Heart right ventricle (tissue), 16 donors: ENCODE data around the gene IQSEC3. TPM values are rescaled to one million over a fixed set of nuclear protein-coding genes. Genes with fewer than 3 reads are reported as not detected.

ENCODE experiments used
- ATAC-seq, 8 donors: fragments of 200-7000 bp; cut with Tn5 transposase; one replicate each; pipeline ENCODE4 v1.9.1; 2020; ENCODE audit warnings: mild to moderate bottlenecking in 8 of 8, moderate library complexity in 8 of 8, moderate number of reproducible peaks in 1 of 8
- DNase-seq, 2 donors: peaks; one replicate each; pipeline ENCODE4 v3.0.0-alpha.2; 2020
- H3K27ac ChIP-seq, 10 donors: fragments of 200-600 bp; sonication (generic) in 2 of 10; one replicate each; pipeline versions ENCODE4 v1.5.0 to v1.8.0; 2020 to 2022; ENCODE audit warnings: mild to moderate bottlenecking in 3 of 10
- H3K27me3 ChIP-seq, 7 donors: fragments of 200-600 bp; one replicate each; pipeline ENCODE4 v1.8.0; 2021 to 2022; ENCODE audit warnings: mild to moderate bottlenecking in 2 of 7
- H3K36me3 ChIP-seq, 9 donors: fragments of 200-600 bp; sonication (generic) in 1 of 9; one replicate each; pipeline versions ENCODE4 v1.5.0 to v1.8.0; 2020 to 2022; ENCODE audit warnings: mild to moderate bottlenecking in 2 of 9
- H3K4me1 ChIP-seq, 9 donors: fragments of 200-600 bp; sonication (generic) in 1 of 9; one replicate each; pipeline versions ENCODE4 v1.5.0 to v1.8.0; 2020 to 2022; ENCODE audit warnings: mild to moderate bottlenecking in 4 of 9
- H3K4me3 ChIP-seq, 10 donors: fragments of 200-600 bp; sonication (generic) in 2 of 10; one replicate each; pipeline versions ENCODE4 v1.5.0 to v1.8.0; 2020 to 2022; ENCODE audit warnings: mild to moderate bottlenecking in 7 of 10, moderate library complexity in 2 of 10
- H3K9me3 ChIP-seq, 11 donors: fragments of 200-600 bp in 10 of 11; sonication (generic) in 2 of 11; one replicate each; pipeline versions ENCODE4 v1.5.0 to v1.8.0; 2013 to 2022; ENCODE audit warnings: mild to moderate bottlenecking in 2 of 11, control low read depth in 1 of 11, moderate library complexity in 1 of 11
- CTCF ChIP-seq, 9 donors: fragments of 200-600 bp; sonication (generic) in 2 of 9; IDR thresholded peaks; one replicate each; pipeline versions ENCODE4 v1.5.0 to v1.8.0; 2021 to 2022; ENCODE audit warnings: antibody characterized with exemption in 9 of 9, mild to moderate bottlenecking in 5 of 9, moderate library complexity in 1 of 9
- WGBS, 2 donors: extraction: QIAGEN DNeasy Blood & Tissue Kit; methylation state at CpG; one replicate each; pipeline ENCODE4 v1.1.7; 2013; ENCODE audit warnings: inconsistent platforms in 1 of 2; 5-methylcytosine and 5-hydroxymethylcytosine counted together
- intact Hi-C, 10 donors: fragments of 100-400 bp; cut with DNase I; formaldehyde crosslinking; loops; one replicate each; pipeline versions ENCODE4 v1.11.1 to v1.14.2; 2022
- polyA plus RNA-seq, 2 donors: library from polyadenylated mRNA; stranded (reverse); fragments of 200-250 nt; gene quantifications; one replicate each; pipeline ENCODE4 v1.2.3, GENCODE V29; 2013
- total RNA-seq, 10 donors: library from RNA; stranded (reverse); fragmentation: NEBNext Ultra II Directional in 3 of 10; extraction: Animal tissue kit (Norgen Biotek cat#: 25700) in 3 of 10; gene quantifications; one replicate each; pipeline versions ENCODE4 v1.2.1 to v1.2.4, GENCODE V29; 2021 to 2023
- donor health status: Arrhythmogenic right ventricular cardiomyopathy.
- donor health status: ischemic (EF 13 %, LVEDD 7.1; RV severe dilation, severe dysfunction).
- donor health status: healthy with polysubstance abuse.
- donor health status: DM: no; HTN: yes; CAD: no.
- donor health status: DM: no; HTN: no; CAD: no.
- donor health status: ischemic (EF 25% LVEDD 6.9; RV normal size, moderate dysfunction).
- donor health status: ischemic (EF 25% LVEDD 5.7; RV mildly dilated, moderate dysfunction).
- donor health status: healthy.
- donor health status: DM: yes; HTN: yes; CAD: no.
- donor health status: Ischemic cardiomyopathy.
- donor health status: ischemic (EF 35%, LVEDD 5.7; RV mildly dilated, moderate dysfunction).
- donor health status: nonischemic (EF 11% LVEDD 7.7; RV severe dilation, severe dysfunction).
- donor health status: DM: yes; HTN: yes; CAD: no.
- donor health status: PGD.
- donor health status: ischemic (EF 29% LVEDD 5.4; RV normal size, mild dysfunction).
- donor health status: nonischemic (EF 23%, LVEDD 6.1; RV moderate dilation, normal function).

The IQSEC3 gene
- total and polyA plus RNA-seq, 12 donors = 0.30 to 2.7 (median 1.1) TPM

GRCh38 chr12:171743-172676, 105.4 kb downstream of the IQSEC3 start:
- H3K27me3 ChIP-seq = peaks cover 0 to 9% (median 0%) of the 10 kb centered on the region in 7 donors
- peak overlapping the region in 6 of 10 donors; percentile 13 to 77 (median 44) for H3K27ac ChIP-seq
- no peaks in the 10 kb centered on the region for H3K9me3 ChIP-seq
- intact Hi-C loops = no loop called here
- no peak for DNase-seq
- no peak overlapping the region for H3K4me3 ChIP-seq
- WGBS, 2 donors = 53 to 65% methylated on average over 18 of the region's 18 CpGs
- peaks cover 22 to 96% (median 70%) of the 10 kb centered on the region in 9 donors for H3K4me1 ChIP-seq
- TF ChIP-seq CTCF (IDR thresholded peaks at IDR 0.05) = no peak
- peaks cover 0 to 4% (median 0%) of the 10 kb centered on the region in 9 donors for H3K36me3 ChIP-seq
- peak in 3 of 8 donors; percentile 5 to 7 (median 6) for ATAC-seq

GRCh38 chr12:172732-173161, 106.2 kb downstream of the IQSEC3 start:
- H3K27ac ChIP-seq = peak overlapping the region in 7 of 10 donors; percentile 13 to 77 (median 44)
- no peak for ATAC-seq

GRCh38 chr12:174124-174523, 107.6 kb downstream of the IQSEC3 start:
- peaks cover 0 to 9% (median 0%) of the 10 kb centered on the region in 7 donors for H3K27me3 ChIP-seq
- 75 to 91% methylated on average over 6 of the region's 6 CpGs for WGBS, 2 donors
- H3K4me3 ChIP-seq = no peak overlapping the region
- ATAC-seq (no peak), DNase-seq (no peak)
- no peaks in the 10 kb centered on the region for H3K36me3 ChIP-seq
- peaks cover 37 to 96% (median 78%) of the 10 kb centered on the region in 9 donors for H3K4me1 ChIP-seq
- H3K27ac ChIP-seq = peak overlapping the region in 6 of 10 donors; percentile 39 to 84 (median 78)
- intact Hi-C loops = no loop called here
- no peaks in the 10 kb centered on the region for H3K9me3 ChIP-seq
- no peak for TF ChIP-seq CTCF (IDR thresholded peaks at IDR 0.05)

More at GRCh38 chr12:172732-173161, 106.2 kb downstream of the IQSEC3 start:
- Histone ChIP-seq H3K27me3 (peaks cover 0 to 9% (median 0%) of the 10 kb centered on the region in 7 donors), H3K4me3 (no peak overlapping the region), H3K4me1 (peaks cover 28 to 96% (median 70%) of the 10 kb centered on the region in 9 donors), H3K36me3 (peaks cover 0 to 1% (median 0%) of the 10 kb centered on the region in 9 donors), H3K9me3 (no peaks in the 10 kb centered on the region)
- DNase-seq = no peak
- TF ChIP-seq CTCF (IDR thresholded peaks at IDR 0.05) = no peak
- WGBS, 2 donors = 79 to 84% methylated on average over 15 of the region's 15 CpGs
- intact Hi-C loops = no loop called here

- H3K27ac ChIP-seq = peak overlapping the region in 7 of 10 donors; percentile 39 to 84 (median 79)
- H3K4me3 ChIP-seq = no peak overlapping the region
- peaks cover 0 to 9% (median 0%) of the 10 kb centered on the region in 7 donors for H3K27me3 ChIP-seq
- H3K36me3 ChIP-seq = no peaks in the 10 kb centered on the region
- peaks cover 38 to 96% (median 79%) of the 10 kb centered on the region in 9 donors for H3K4me1 ChIP-seq
- 61 to 62% methylated on average over 21 to 23 of the region's 23 CpGs for WGBS, 2 donors
- ATAC-seq (no peak), DNase-seq (no peak)
- intact Hi-C loops = no loop called here
- TF ChIP-seq CTCF (IDR thresholded peaks at IDR 0.05) = no peak
- H3K9me3 ChIP-seq = no peaks in the 10 kb centered on the region
Observed at GRCh38 chr12:174596-174995, 108.0 kb downstream of the IQSEC3 start.
